ENCODE measurements around the gene GATA3.
A peak's percentile ranks its signal among the peaks of the same experiment; 100 is the strongest.

The GATA3 gene

GRCh38 chr10:8065651-8066050 lies 11.2 kb downstream of the GATA3 start:
- DNase-seq, result no peak

DNA sequence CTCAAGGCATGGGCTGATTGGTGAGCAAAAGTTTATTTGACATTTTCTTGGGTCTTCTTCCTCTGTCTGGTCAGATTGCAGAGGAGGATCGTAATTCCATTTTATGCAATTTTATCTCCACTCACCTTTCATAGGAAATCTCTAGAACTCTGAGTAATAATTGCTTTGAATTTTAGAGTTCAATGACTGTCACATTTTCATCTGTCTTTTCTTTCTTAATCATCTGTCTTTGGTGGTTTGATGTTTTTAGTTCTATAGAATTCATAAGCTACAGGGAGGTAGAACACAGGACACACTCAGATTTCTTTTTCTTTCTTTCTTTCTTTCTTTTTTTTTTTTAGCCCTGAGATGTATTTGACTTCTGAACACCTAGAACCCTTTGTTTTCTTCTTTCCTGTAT lies 11.6 kb downstream of the GATA3 start:
- DNase-seq, result no peak

DNA sequence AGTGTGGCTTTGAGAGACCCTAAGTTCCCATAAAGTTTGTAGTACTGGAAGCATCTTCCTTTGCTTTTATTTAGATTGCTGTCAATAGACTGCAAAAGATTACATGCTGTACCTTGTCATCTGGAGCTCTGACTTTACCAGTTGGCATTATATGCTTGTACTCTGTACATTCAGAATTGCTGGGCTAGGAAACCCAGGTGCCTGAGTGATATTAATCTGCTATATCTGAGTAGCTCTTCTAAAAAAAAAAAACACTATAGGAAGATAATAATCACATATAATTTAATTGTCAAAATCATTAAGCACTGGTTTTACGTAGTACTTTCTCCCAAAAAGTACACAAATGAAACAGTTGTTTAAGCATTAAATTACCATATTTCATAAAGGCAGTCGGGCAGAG lies 12.3 kb downstream of the GATA3 start:
- DNase-seq, result no peak

DNA sequence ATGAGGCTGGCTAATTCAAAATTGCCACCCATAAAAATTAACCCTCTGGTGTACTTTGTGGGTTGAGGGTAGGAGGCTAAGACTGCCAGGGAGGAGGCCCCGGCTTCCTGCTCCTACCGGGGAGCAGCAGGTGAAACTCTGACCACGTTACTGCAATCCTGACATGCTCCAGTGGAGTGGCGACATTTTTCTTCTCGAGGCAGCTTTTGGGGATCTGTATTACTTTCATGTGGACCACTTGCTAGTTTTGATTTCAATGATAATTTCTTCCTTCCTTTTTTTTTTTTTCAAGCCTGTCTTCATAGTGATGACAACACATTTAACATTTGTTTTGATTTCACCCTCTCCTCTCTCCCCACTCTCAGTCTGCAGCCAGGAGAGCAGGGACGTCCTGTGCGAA lies 14.6 kb downstream of the GATA3 start:
- DNase-seq, result no peak

DNA sequence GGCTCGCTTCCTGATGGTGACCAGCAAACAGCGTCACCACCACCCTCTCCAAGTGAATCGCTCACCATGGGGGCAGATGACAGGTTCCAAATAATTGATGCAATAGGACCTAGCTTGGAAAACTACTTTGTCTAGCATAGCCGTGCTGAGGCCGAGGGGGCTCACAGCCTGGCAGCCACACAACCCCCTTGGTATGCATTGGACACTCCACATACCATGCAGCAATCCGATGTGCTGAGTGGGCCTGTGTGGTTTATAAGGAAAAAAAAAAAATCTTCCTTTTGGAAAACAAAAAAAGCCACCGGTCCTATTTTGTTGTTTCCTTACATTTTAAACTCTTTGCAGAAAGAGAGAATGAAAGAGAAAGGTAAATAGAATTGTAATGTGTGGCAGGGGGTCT lies 15.1 kb downstream of the GATA3 start:
- DNase-seq, result no peak

- no peak for DNase-seq
These were observed 16.0 kb downstream of the GATA3 start for GRCh38 chr10:8070440-8070839.

DNA sequence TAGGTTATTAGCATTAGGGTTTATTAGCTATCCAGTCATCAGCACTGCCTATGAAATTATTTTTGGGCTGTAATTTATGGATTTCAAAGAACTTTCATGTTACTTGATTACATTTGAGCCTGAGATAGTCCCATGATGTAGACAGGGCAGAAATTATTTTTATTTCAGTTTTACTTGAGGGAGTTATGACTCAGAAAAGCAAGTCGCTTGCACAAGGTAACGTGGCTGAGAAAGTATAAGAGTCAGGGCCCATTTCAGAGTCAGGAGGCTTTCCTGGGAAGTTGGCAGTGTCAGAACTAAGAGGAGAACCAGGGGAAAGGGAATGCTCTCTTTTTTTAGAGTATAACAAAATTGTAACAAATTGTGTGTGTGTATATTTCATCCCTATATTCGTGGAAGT lies 16.5 kb downstream of the GATA3 start:
- DNase-seq, result no peak

DNA sequence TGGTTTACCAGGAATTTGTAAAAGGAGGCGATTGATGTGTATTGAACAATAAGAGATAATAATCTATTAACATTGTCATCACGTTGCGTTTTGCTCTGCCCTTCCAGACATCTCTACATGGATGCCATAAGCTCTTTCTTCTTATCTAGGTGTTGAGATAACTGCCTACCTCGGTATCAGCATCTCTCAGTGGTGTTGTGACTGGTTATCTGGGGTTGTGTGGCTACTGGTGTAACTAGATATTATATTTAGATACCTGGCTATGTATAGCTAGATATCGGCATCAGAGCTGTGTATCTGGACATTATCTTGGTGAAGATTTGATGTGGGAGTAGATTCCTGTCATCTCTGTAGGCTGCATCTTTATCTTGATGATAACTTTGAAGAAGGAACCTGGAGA lies 17.2 kb downstream of the GATA3 start:
- DNase-seq, result no peak

DNA sequence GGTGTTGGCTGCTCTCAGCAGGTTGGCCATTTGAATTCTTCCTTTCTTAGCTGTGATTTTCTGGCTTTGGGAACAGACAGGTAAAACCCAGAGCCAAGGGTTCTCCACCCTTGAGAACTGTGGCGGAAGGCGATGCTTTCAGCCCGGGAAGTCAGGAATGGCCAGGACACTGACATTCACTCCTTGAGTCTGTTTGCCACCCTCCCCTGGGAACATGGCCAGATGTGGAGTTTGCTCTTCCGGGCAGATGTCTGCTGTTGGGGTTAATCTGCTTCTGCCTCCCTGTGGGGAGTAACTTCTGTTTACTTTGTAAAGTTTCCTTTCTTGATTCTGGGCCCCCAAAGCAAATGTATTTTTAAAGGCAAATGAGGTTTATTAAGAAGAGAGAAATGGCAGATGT lies 17.7 kb downstream of the GATA3 start:
- DNase-seq, result no peak

GRCh38 chr10:8073691-8074416 lies 19.4 kb downstream of the GATA3 start:
- DNase-seq, result no peak

GRCh38 chr10:8074881-8075280 lies 20.4 kb downstream of the GATA3 start:
- no peak for DNase-seq

DNA sequence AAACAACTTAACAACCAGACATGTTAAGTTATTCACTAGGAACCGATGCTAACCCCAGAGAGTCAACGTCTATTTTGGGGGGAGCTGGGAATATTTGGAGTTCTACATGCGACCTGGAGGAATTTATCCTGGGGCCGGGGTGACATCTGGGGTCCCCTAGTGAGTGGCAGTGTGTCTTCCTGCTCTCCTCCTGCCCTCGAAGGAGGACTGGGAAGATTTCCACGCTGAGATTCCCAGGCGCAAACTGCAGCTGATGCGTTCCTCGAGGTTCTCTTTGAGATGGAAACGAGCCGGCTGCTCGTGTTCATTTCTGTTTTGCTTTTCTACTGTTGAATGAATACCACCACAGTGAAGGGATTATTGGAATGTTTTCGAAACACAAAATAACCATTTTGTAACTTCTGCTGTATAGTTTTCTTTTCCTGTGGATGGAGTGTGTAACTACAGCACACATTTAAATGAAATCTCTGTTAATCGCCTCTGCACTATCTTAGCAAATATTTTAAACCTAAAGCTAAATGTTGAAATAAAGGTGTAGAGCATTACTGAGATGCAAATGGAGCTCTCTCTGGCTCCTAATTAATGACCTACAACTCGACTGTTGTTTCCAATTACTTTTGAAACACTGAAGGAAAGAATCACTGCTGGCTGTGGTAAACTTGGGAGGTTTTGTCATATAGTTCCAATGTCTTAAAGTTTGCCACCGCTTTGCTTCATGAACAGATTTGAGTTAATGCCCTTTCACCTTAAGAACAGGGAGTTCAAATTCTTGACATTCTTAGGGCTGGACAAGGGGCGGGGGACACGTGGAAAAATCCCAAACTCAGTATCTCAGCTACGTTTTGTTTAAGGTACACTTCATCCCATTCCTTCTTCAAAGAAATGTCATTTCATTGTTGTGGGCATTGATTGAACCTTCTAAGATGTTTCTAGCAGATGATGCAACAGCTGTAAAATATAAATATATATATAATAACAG lies 21.1 kb downstream of the GATA3 start:
- no peak for DNase-seq

- DNase-seq, result no peak
These were observed 22.4 kb downstream of the GATA3 start for GRCh38 chr10:8076933-8077332.

DNA sequence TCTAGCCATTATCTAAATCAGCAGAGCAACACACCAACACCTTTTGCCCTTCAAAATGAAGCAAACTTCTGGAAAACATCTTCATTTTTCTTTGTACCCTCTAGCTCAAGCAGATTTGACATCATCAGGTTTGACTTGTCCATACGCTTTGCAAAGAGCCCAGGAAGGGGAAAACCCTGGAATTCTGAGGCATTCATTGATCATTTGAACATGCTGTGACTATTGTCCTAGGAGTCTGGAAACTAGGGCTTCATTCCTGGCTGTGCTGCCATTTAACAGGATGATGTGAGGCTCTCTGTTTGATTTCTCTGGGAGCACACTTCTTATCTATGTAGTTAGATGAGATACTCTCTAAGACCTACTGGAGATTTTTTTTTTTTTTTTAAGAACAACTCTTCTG lies 23.5 kb downstream of the GATA3 start:
- no peak for DNase-seq

DNA sequence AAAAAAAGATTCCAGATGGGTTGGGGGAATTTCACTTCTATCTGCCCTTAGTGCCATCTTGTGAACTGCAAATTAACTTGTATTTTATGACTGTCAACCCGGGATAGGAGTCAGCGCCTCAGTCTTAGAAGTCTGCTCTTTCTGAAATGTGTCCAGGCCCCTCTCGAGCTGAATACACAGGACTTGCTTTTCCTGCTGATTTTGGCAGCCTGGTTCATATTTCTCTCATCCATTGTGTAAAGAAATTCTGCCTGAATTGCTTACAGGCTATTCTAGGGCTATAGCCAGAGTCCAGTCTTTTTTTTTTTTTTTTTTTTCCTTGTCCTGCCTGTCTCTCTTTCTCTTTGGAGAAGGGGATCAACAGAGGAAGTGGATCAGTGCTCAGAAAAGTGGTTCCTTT lies 24.6 kb downstream of the GATA3 start:
- DNase-seq, result no peak

- no peak for DNase-seq
These were observed 30.3 kb downstream of the GATA3 start for GRCh38 chr10:8084799-8085198.

DNA sequence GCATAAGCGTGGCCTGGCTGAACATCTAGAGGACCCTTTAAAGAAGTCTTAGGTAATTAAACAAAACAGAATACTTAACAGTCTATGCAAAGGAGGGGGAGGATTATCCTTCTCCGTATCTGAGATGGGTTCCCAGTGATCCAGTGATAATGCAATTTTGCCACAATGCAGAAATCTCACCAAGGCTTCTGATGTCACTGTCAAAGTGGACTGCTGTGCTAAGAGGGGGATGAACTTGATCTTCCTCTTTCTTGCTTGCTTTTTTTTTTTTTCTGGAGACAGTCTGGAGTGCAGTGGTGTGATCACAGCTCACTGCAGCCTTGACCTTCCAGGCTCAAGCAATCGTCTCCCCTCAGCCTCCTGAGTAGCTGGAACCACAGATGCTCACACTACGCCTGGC lies 30.8 kb downstream of the GATA3 start:
- peak; percentile 21 for DNase-seq

DNA sequence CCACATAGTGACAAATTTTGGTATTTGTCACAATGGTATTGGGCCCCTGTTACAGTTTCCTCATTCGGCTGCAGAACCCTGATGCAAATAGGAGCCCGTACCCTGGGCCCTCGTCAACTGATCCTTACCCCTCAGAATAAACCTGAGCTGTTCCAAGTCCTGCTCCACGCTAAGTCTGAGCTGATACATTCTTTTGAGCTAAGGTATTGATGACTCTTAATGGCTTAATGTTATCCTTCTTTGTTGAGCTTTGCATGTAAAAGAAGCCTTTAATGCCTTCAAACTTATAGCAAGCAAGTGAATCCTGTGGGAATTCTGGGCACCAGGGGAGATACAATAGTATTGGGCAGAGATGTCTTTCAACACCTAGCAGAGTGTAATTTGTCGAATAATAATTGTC lies 31.8 kb downstream of the GATA3 start:
- no peak for DNase-seq

- no peak for DNase-seq
These were observed 34.0 kb downstream of the GATA3 start for GRCh38 chr10:8088504-8088903.

DNA sequence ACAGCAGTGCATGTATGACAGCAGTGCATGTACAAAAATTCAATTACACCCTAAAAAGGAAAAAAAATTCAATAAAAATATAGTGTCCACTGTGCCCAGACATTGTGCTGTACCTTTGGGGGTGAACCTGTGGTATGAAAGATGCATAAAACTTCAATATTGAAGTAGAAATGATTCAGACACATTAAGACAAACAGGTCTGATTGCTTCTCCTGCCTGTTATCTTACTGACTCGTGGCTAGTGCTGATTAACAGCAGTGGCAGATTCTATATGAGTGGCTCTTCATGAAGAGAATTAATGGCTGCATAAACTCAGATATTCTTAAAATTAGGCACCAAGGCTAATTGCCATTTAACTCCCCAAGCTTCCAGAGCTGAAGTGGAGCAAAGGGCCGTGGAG lies 37.9 kb downstream of the GATA3 start:
- DNase-seq, result no peak

DNA sequence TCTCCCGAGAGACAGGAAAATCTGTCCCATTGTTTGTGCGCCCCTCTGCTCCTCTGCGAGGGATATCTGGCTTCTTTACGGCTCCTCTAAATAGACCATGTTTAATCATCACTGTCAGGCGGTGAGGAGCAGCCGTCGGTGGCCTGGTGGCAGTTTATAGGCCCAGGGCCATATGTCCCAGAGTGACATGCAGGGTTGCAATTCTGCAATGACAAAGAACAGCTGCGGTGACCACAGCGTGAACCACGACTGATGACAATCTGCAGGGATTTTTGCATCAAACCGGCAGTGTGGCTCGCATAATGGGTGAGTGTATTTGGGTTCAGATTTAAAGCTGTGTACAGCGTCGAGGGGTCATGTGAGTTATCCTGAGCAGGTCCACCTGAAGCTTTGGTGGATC lies 41.5 kb downstream of the GATA3 start:
- DNase-seq, result no peak

DNA sequence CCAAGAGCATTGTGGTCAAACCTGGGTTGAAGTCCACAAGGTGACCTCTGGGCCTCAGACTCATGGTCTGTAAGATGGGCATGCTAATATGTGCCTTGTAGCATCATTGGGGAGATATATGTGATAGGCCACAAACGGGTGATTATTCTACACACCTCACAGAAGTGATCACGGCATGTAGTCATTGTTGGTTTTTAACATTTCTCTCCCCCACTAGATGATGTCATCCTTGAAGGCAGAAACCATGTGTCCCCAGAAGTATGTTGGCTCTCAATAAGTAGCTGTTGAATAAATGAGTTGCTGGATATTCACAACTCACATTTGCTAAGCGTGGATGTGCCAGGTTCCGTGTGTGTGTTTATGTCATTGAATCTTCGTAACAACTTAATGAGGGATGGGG lies 42.4 kb downstream of the GATA3 start:
- no peak for DNase-seq

DNA sequence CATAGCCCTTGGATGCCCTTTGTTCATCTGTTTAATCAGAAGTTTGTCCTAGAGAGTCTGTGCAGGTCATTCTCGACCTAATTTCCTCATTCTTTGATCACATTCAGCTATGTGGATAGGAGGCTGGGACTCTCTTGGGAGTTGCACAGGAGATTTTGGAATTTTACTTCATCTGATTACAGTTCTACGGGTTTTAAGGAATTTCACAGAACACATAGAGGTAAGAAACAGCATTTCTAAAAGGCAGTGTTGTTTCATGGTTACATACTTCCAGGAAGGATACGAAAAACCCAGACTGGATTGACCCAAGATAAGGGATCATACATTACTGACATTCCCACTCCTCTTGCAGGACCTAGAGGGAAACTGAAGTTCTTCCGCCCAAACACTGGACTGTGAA lies 45.9 kb downstream of the GATA3 start:
- DNase-seq, result no peak

- DNase-seq, result no peak
These were observed 48.4 kb downstream of the GATA3 start for GRCh38 chr10:8102708-8103401.
